Stimulated activated CD8-positive, alpha-beta memory T cell treated with anti-CD3 and anti-CD28 coated beads, Interleukin-15, amount 100 ng/mL, for 4 hours (primary cell): ENCODE results near the gene HIVEP3.

Experiments used
- DNase-seq, 2 donors: peaks; one replicate each; pipeline ENCODE4 v3.0.0-alpha.2; 2020; ENCODE audit warnings: low read depth in 2 of 2

The HIVEP3 gene

GRCh38 chr1:41789661-41790330 lies 128.9 kb downstream of the HIVEP3 start:
- DNase-seq, result no peak

GRCh38 chr1:41788427-41788826 lies 130.3 kb downstream of the HIVEP3 start:
- DNase-seq, result no peak

GRCh38 chr1:41784531-41785274 lies 134.0 kb downstream of the HIVEP3 start:
- DNase-seq, result no peak

GRCh38 chr1:41783189-41783639 lies 135.5 kb downstream of the HIVEP3 start:
- DNase-seq, result no peak

GRCh38 chr1:41780916-41781315 lies 137.8 kb downstream of the HIVEP3 start:
- DNase-seq, result no peak

- DNase-seq, result no peak
Observed at GRCh38 chr1:41780322-41780721, 138.4 kb downstream of the HIVEP3 start.

DNA sequence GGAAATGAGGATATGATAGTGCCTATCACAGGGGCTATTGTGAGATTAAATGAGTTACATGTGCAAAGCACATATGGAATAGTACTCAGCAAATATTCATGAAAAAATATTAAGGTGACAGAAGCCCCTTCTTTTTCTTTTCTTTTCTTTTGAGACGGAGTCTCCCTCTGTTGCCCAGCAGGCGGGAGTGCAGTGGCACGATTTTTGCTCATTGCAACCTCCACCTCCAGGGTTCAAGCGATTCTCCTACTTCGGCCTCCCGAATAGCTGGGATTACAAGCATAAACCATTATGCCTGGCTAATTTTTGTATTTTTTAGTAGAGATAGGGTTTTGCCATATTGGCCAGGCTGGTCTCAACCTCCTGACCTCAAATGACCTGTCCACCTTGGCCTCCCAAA lies 139.4 kb downstream of the HIVEP3 start:
- no peak for DNase-seq

- no peak for DNase-seq
Observed at GRCh38 chr1:41777695-41778094, 141.0 kb downstream of the HIVEP3 start.

GRCh38 chr1:41776891-41777441 lies 141.8 kb downstream of the HIVEP3 start:
- DNase-seq, result no peak

- DNase-seq, result no peak
Observed at GRCh38 chr1:41775956-41776585, 142.7 kb downstream of the HIVEP3 start.

DNA sequence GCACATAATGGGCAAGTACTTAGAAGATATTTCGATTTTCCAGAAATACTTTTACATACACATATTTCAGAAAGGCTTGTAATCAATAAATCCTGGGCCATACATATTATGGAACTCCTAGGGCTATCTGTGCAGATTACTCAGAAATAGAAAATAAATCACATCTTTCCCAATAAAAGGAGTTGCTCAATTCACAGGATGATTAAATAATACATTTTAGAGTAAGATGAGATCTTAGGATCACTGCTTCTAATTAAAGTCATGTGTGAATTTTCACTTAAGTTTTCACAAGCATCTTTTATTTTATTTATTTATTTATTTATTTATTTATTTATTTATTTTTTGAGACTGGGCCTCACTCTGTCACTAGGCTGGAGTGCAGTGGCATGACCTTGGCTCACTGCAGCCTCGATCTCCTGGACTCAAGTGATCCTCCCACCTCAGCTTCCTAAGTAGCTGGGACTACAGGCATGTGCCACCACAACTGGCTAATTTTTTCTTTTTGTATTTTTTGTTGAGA lies 144.2 kb downstream of the HIVEP3 start:
- no peak for DNase-seq

- DNase-seq, result no peak
Observed at GRCh38 chr1:41773842-41774241, 144.9 kb downstream of the HIVEP3 start.

- no peak for DNase-seq
Observed at GRCh38 chr1:41773144-41773591, 145.6 kb downstream of the HIVEP3 start.

DNA sequence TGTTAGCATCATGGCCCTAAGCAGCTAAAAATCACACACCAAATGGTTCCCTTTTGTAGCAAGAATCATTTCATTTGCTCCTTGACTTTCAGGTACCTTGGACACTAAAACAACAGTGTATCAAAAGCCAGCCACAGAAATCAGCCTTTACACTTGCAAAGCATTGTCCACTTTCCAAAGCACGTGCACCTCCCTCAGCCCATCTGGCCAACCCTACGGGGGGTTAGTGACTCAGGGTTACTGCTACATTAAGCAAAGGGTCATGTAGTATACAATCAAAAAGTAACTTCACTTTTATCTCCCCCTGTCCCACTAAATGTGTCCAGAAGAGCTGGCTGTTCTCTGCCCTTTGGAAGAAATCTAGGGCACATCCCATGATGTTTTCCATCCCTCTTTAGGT lies 149.7 kb downstream of the HIVEP3 start:
- no peak for DNase-seq

- no peak for DNase-seq
Observed at GRCh38 chr1:41768583-41768982, 150.1 kb downstream of the HIVEP3 start.

GRCh38 chr1:41767534-41768525 lies 150.9 kb downstream of the HIVEP3 start:
- DNase-seq, result no peak

GRCh38 chr1:41766546-41766945 lies 152.2 kb downstream of the HIVEP3 start:
- DNase-seq, result no peak

DNA sequence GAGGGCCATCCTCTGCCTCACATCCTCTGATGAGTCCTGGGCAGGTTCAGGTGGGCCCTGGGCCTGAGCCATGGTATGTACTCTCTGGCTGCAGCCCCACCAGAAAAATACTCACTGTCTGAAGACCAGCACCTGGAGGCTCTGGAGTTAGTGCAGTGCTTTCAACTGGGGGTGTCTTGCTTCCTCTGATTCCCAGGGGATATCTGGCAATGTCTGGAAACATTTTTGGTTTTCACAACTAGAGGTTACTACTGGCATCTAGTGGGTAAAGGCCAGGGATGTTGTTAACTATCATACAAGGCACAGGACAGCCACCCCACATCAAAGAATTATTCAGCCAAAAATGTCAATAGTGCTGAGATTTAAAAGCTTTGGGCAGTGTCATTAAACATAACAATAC lies 152.7 kb downstream of the HIVEP3 start:
- DNase-seq, result no peak

DNA sequence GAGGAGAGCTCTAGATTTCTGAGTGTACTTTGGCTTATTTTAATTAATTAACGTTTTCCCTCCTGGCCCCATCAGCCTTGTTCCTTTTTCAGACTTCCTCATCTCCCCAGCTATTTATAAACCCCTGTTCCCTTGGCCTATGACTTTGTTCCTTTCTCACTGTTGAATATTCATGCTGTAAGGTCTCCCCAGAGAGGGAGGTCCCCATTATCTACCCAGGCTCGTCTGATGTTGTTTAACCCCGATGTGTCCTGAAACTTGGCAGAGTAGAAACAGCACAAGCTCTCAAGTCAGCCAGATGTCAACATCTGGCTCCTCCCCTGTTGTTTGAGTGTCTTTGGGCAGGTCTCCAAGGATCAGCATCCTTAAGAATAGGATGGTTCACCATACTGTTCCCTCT lies 153.6 kb downstream of the HIVEP3 start:
- no peak for DNase-seq

DNA sequence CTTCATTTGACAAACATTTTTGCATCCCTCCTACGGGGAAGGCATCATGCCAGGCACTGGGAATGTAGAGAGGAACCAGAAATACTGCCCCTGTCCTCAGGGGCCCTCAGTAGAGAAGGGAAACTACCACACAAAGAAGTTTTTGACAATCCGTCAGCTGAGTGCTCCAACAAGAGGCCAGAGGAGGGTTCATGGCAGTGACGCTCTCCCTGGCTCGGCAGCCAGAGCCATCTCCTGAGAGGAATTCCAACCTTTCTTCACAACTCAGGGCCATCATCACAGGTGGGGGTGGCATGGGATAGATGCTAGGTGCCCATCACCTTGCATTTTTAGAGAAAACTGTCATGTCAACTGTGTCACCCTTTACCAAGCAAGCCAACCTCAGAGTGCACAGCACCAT lies 154.1 kb downstream of the HIVEP3 start:
- DNase-seq, result no peak

DNA sequence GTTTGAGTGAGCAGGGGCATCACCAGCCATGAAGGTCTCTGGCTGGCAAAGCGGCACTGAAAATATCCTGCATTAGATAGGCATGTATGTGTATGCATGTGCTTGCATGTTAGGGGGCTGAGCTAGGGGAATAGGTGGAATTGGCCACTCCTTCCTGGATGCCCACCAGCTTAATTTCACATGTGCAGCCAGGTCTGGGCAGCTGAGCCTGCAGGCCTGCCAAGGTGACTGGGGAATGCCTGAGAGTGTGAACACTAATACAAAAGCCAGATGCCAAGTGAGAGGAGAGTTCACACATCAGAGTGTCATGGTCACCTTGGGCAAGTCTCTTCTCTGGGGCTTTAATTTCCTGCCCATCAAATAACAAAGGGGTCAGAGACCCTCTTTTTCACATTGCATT lies 155.9 kb downstream of the HIVEP3 start:
- DNase-seq, result no peak
